Trophoblast cell (in vitro differentiated cells and primary cell): ENCODE measurements around the gene TMEM179.

Experiments
- DNase-seq, 2 donors: peaks; one replicate each; pipeline ENCODE4 v3.0.0-alpha.2; 2016
- H2AFZ ChIP-seq: 2 replicates; pipeline ENCODE4 v1.6.1; 2013; ENCODE audit warnings: low read length, moderate library complexity, mild to moderate bottlenecking; ENCODE audit not compliant: insufficient read depth, poor library complexity
- H2AK5ac ChIP-seq: 2 replicates; pipeline ENCODE4 v1.6.1; 2013; ENCODE audit warnings: mild to moderate bottlenecking, low read length
- H2BK120ac ChIP-seq: 2 replicates; pipeline ENCODE4 v1.6.1; 2013; ENCODE audit warnings: low read length, mild to moderate bottlenecking, moderate library complexity; ENCODE audit not compliant: insufficient read depth, poor library complexity
- H2BK12ac ChIP-seq: 2 replicates; pipeline ENCODE4 v1.6.1; 2013; ENCODE audit warnings: mild to moderate bottlenecking, low read length, moderate library complexity
- H2BK5ac ChIP-seq: 2 replicates; pipeline ENCODE4 v1.6.1; 2013; ENCODE audit warnings: low read length, low read depth, moderate library complexity, mild to moderate bottlenecking; ENCODE audit not compliant: poor library complexity
- H3K14ac ChIP-seq: 2 replicates; pipeline ENCODE4 v1.6.1; 2013; ENCODE audit warnings: mild to moderate bottlenecking, low read length
- H3K18ac ChIP-seq: 2 replicates; pipeline ENCODE4 v1.6.1; 2013; ENCODE audit warnings: mild to moderate bottlenecking, low read length
- H3K23ac ChIP-seq: 2 replicates; pipeline ENCODE4 v1.6.1; 2013; ENCODE audit warnings: low read length
- H3K27ac ChIP-seq: 2 replicates; pipeline ENCODE4 v1.5.1; 2013; ENCODE audit warnings: low read depth, mild to moderate bottlenecking, inconsistent platforms, low read length, moderate library complexity
- H3K27me3 ChIP-seq: 2 replicates; pipeline ENCODE4 v1.6.1; 2013; ENCODE audit warnings: inconsistent platforms, mild to moderate bottlenecking, low read length, moderate library complexity; ENCODE audit not compliant: insufficient read depth
- H3K36me3 ChIP-seq, 2 experiments: 1 replicate in 1 of 2; 2 replicates in 1 of 2; pipeline ENCODE4 v1.6.1; 2013; ENCODE audit warnings: low read length in 2 of 2, mild to moderate bottlenecking in 2 of 2, moderate library complexity in 1 of 2; ENCODE audit not compliant: insufficient read depth in 2 of 2, control insufficient read depth in 1 of 2
- H3K4ac ChIP-seq: 2 replicates; pipeline ENCODE4 v1.6.1; 2013; ENCODE audit warnings: low read depth, mild to moderate bottlenecking, low read length, moderate library complexity
- H3K4me1 ChIP-seq, 2 experiments: 1 replicate in 1 of 2; 2 replicates in 1 of 2; pipeline ENCODE4 v1.6.1; 2013; ENCODE audit warnings: low read length in 2 of 2, mild to moderate bottlenecking in 2 of 2, moderate library complexity in 1 of 2; ENCODE audit not compliant: insufficient read depth in 2 of 2, control insufficient read depth in 1 of 2
- H3K4me2 ChIP-seq: 2 replicates; pipeline ENCODE4 v1.6.1; 2013; ENCODE audit warnings: inconsistent platforms, mild to moderate bottlenecking, low read length, moderate library complexity
- H3K4me3 ChIP-seq: 2 replicates; pipeline ENCODE4 v1.5.1; 2013; ENCODE audit warnings: mild to moderate bottlenecking, low read depth, low read length, inconsistent platforms
- H3K79me1 ChIP-seq: one replicate; pipeline ENCODE4 v1.6.1; 2013; ENCODE audit warnings: low read length
- H3K79me2 ChIP-seq: 2 replicates; pipeline ENCODE4 v1.6.1; 2013; ENCODE audit warnings: low read length, mild to moderate bottlenecking; ENCODE audit not compliant: control insufficient read depth, insufficient read depth, poor library complexity
- H3K9ac ChIP-seq: 2 replicates; pipeline ENCODE4 v1.6.1; 2013; ENCODE audit warnings: mild to moderate bottlenecking, low read length
- H3K9me3 ChIP-seq: 2 replicates; pipeline ENCODE4 v1.6.1; 2013; ENCODE audit warnings: low read depth, mild to moderate bottlenecking, control low read depth, inconsistent platforms, low read length; ENCODE audit not compliant: insufficient read depth
- H4K12ac ChIP-seq: 2 replicates; pipeline ENCODE4 v1.6.1; 2013; ENCODE audit warnings: low read depth, mild to moderate bottlenecking, low read length, moderate library complexity
- H4K8ac ChIP-seq: 2 replicates; pipeline ENCODE4 v1.6.1; 2013; ENCODE audit warnings: low read depth, mild to moderate bottlenecking, low read length, moderate library complexity
- H4K91ac ChIP-seq: one replicate; pipeline ENCODE4 v1.6.1; 2013; ENCODE audit warnings: low read depth, mild to moderate bottlenecking, low read length, moderate library complexity
- WGBS: extraction: QIAGEN DNeasy Blood & Tissue Kit; methylation state at CpG from one replicate; pipeline ENCODE4 v1.1.7; 2013; ENCODE audit warnings: missing lambda C conversion rate; ENCODE audit not compliant: insufficient read length, insufficient coverage; ENCODE audit errors: extremely low coverage; 5-methylcytosine and 5-hydroxymethylcytosine counted together

TMEM179 gene

GRCh38 chr14:104644656-104645378 is 40.2 kb upstream of the TMEM179 start:
- Histone ChIP-seq H2AK5ac (no peak overlapping the region), H3K4me2 (no peak overlapping the region), H4K8ac (no peak overlapping the region), H4K12ac (no peak overlapping the region), H3K4ac (no peak overlapping the region), H3K27me3 (no peaks in the 10 kb centered on the region), H2BK5ac (no peak overlapping the region), H3K79me1 (no peaks in the 10 kb centered on the region), H3K27ac (no peak overlapping the region), H3K36me3 (no peaks in the 10 kb centered on the region), H3K4me1 (no peaks in the 10 kb centered on the region), H2BK120ac (no peak overlapping the region), H4K91ac (no peak overlapping the region), H3K14ac (no peak overlapping the region), H3K4me3 (no peak overlapping the region), H3K9ac (no peak overlapping the region), H3K18ac (no peak overlapping the region), H2AFZ (no peak overlapping the region), H3K23ac (no peak overlapping the region), H2BK12ac (no peak overlapping the region), H3K79me2 (no peaks in the 10 kb centered on the region), H3K9me3 (peaks cover 3% of the 10 kb centered on the region)
- no CpG with 5 or more reads among the region's 11 CpGs for WGBS
- peak in 1 of 2 donors; percentile 15 for DNase-seq

- no peak overlapping the region for H2BK12ac ChIP-seq
- H4K91ac ChIP-seq: no peak overlapping the region
- H2BK120ac ChIP-seq: no peak overlapping the region
- H3K14ac ChIP-seq: no peak overlapping the region
- H3K4me2 ChIP-seq: no peak overlapping the region
- H3K36me3 ChIP-seq: no peaks in the 10 kb centered on the region
- no peaks in the 10 kb centered on the region for H3K4me1 ChIP-seq
- H4K12ac ChIP-seq: no peak overlapping the region
- H3K9me3 ChIP-seq: peaks cover 3% of the 10 kb centered on the region
- no peak for DNase-seq
- no peak overlapping the region for H3K27ac ChIP-seq
- H3K9ac ChIP-seq: no peak overlapping the region
- no peak overlapping the region for H2BK5ac ChIP-seq
- no CpG with 5 or more reads among the region's 12 CpGs for WGBS
- no peaks in the 10 kb centered on the region for H3K79me1 ChIP-seq
- H3K23ac ChIP-seq: no peak overlapping the region
- no peak overlapping the region for H3K4me3 ChIP-seq
- H3K27me3 ChIP-seq: no peaks in the 10 kb centered on the region
- no peak overlapping the region for H3K18ac ChIP-seq
- no peak overlapping the region for H3K4ac ChIP-seq
- H2AK5ac ChIP-seq: no peak overlapping the region
- H2AFZ ChIP-seq: no peak overlapping the region
- H4K8ac ChIP-seq: no peak overlapping the region
- H3K79me2 ChIP-seq: no peaks in the 10 kb centered on the region
Observed at GRCh38 chr14:104644091-104644635, 39.6 kb upstream of the TMEM179 start.

DNA sequence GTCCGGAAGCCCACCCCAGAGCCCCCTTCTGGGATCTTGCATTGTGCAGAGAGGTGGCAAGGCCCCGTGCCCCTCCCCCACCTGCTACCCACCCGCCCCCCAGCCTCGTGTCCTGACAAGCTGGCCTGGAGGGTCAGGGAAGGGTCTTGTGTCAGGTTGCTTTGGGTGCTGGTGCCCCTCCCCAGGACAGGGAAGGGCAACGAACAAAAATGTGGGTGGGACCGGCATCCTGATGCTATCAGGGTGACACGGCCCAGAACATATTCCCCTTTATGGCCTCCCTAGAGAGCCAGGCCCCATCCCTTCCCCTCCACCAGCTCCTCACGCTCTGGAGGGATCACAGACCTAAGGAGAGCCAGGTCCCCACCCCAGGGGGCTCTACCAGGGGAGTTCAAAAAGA is 38.7 kb upstream of the TMEM179 start:
- H3K4ac ChIP-seq: no peak overlapping the region
- no peak for DNase-seq
- H3K4me3 ChIP-seq: no peak overlapping the region
- H4K8ac ChIP-seq: no peak overlapping the region
- no peak overlapping the region for H2BK5ac ChIP-seq
- H3K23ac ChIP-seq: no peak overlapping the region
- no peak overlapping the region for H3K18ac ChIP-seq
- no peak overlapping the region for H3K9ac ChIP-seq
- no peak overlapping the region for H2AFZ ChIP-seq
- no peaks in the 10 kb centered on the region for H3K79me1 ChIP-seq
- H4K91ac ChIP-seq: no peak overlapping the region
- H3K27me3 ChIP-seq: no peaks in the 10 kb centered on the region
- H2BK12ac ChIP-seq: no peak overlapping the region
- peaks cover 3% of the 10 kb centered on the region for H3K9me3 ChIP-seq
- no peak overlapping the region for H3K27ac ChIP-seq
- H2AK5ac ChIP-seq: no peak overlapping the region
- no peaks in the 10 kb centered on the region for H3K79me2 ChIP-seq
- H2BK120ac ChIP-seq: no peak overlapping the region
- no peak overlapping the region for H3K14ac ChIP-seq
- H4K12ac ChIP-seq: no peak overlapping the region
- no peaks in the 10 kb centered on the region for H3K36me3 ChIP-seq
- no peaks in the 10 kb centered on the region for H3K4me1 ChIP-seq
- H3K4me2 ChIP-seq: no peak overlapping the region
- WGBS: no CpG with 5 or more reads among the region's 8 CpGs

GRCh38 chr14:104642540-104642868 is 37.9 kb upstream of the TMEM179 start:
- H2BK12ac ChIP-seq: no peak overlapping the region
- H4K8ac ChIP-seq: no peak overlapping the region
- no peak overlapping the region for H2AFZ ChIP-seq
- DNase-seq: no peak
- no peaks in the 10 kb centered on the region for H3K79me2 ChIP-seq
- H4K91ac ChIP-seq: no peak overlapping the region
- no peaks in the 10 kb centered on the region for H3K36me3 ChIP-seq
- H3K27ac ChIP-seq: no peak overlapping the region
- H4K12ac ChIP-seq: no peak overlapping the region
- no peak overlapping the region for H3K9ac ChIP-seq
- no peak overlapping the region for H3K4me2 ChIP-seq
- H3K14ac ChIP-seq: no peak overlapping the region
- no peaks in the 10 kb centered on the region for H3K4me1 ChIP-seq
- no peak overlapping the region for H2BK120ac ChIP-seq
- H3K9me3 ChIP-seq: peaks cover 3% of the 10 kb centered on the region
- no peaks in the 10 kb centered on the region for H3K79me1 ChIP-seq
- WGBS: no CpG with 5 or more reads among the region's 9 CpGs
- H3K27me3 ChIP-seq: no peaks in the 10 kb centered on the region
- no peak overlapping the region for H3K4me3 ChIP-seq
- no peak overlapping the region for H3K23ac ChIP-seq
- no peak overlapping the region for H2BK5ac ChIP-seq
- H3K18ac ChIP-seq: no peak overlapping the region
- H2AK5ac ChIP-seq: no peak overlapping the region
- no peak overlapping the region for H3K4ac ChIP-seq
